NCI-H2081 (cell line): ENCODE data around the gene MEPE.
A peak's percentile ranks its signal among the peaks of the same experiment; 100 is the strongest.

Source experiments
- DNase-seq, 2 experiments: peaks; one replicate each; lab custom pipeline; 2025; lab: John Stamatoyannopoulos, UW

Gene MEPE

DNA sequence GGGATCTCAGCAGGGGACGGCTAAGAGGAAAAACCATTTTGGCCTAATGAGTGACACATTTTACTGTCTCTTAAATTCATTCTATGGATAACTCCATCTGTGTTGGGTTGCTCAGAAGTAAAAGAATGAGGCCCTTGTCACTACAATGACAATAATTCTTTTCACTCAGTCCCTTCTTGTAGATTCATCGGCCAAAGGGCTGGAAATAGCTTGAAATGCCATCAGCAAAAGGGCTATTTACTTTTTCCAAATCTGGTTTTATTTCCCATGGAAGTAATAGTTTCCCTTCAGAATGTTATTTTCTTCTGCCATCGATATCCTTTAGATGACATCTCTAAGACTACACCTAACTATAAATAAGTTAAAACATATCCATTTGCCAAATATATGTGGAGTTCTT, 7.4 kb downstream of the MEPE start:
- no peak for DNase-seq

DNA sequence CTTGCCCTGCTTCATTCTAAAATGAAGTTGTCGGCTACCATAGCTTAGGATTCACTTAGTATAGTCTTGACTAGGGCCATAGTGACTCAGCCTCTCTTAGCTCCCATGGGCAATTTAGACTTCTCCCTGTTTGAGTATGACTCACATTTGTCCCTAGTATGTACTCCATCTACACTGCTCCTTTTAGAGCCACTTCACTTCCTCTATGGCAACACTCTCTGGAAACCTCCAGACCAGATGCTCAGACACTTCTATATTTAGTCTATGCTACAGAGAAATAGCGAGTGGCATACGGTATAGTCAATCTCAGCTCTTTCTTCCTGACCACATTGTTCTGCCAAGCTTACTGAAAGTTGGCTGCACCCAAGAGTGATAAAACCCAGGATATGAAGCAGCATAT, 11.2 kb downstream of the MEPE start:
- no peak for DNase-seq

DNA sequence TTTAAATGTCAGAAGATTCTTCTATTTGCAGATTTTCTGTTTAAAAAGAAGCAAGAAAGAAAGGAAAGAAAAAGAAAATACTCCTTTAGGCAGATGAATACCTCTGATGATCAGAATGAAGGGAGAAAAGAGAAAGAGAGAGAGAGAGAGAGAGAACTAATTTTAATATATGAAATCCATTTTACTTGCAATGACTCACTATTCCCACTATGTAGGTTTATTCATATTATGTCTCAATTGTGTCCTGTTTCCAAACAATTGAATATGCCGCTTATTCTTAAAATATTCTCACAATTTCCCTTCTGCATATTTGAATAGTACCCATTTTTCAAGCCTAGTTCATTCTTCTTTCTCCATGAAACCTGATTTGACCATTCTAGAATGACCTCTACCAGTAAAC, 11.7 kb downstream of the MEPE start:
- DNase-seq: no peak

DNA sequence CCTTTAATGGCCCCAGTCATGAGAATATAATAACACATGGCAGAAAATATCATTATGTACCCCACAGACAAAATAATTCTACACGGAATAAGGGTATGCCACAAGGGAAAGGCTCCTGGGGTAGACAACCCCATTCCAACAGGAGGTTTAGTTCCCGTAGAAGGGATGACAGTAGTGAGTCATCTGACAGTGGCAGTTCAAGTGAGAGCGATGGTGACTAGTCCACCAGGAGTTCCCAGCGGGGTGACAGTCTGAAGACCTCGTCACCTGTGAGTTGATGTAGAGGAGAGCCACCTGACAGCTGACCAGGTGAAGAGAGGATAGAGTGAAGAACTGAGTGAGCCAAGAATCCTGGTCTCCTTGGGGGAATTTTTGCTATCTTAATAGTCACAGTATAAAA, 13.5 kb downstream of the MEPE start:
- no peak for DNase-seq

DNA sequence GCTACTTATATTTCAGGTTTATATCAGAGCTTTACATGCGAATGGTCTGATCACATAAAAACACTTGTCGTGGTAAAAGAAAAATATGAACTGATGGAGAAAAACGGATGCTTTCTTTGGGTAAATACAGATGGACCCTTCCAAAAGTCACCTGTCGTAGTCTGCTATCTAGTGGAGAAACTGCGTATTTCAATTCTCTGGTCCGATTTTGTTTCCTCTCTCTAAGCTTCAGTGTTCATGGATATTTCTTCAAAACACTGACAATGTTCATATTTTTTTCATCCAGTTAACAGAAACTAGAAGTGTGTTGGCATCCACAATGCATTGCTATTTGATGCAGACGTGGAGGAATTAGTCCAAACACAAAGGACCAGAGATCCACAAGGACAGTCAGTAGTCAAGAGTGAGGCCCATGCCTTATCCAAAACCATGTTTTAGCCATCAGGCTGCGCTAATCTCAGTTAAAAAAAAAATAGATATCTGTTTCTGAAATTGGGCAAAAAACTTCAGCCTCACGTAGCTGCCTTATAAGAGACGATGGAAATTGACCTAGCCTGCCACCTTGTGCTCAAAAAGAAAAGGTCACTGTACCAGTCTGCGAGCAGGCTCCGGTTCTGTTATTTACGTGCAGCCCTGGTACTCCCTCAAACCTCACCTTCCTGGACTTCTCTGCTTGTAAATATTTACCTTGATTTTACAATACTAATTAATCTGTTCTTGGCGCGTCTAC, 16.0 kb downstream of the MEPE start:
- peak; percentile 36 to 48 for DNase-seq

DNA sequence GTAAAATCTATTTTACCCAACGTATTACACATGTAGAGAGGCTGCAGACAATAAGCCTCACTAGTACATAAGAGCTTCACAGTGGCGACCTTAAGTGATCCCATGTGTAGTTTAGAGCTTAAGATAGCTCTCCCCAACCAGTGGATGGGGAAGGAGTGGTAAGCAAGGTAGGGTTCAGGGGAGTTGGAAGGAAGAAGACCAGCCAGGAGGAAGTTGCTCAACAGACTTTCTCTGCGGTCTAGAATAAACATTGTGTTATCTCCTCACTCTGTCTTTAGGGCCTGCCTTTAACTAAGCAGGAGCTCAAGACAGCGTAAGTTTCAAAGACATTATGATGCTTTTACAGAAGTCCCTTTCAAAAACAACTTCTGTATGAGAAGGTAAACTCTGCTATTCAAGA, 16.8 kb downstream of the MEPE start:
- no peak for DNase-seq

DNA sequence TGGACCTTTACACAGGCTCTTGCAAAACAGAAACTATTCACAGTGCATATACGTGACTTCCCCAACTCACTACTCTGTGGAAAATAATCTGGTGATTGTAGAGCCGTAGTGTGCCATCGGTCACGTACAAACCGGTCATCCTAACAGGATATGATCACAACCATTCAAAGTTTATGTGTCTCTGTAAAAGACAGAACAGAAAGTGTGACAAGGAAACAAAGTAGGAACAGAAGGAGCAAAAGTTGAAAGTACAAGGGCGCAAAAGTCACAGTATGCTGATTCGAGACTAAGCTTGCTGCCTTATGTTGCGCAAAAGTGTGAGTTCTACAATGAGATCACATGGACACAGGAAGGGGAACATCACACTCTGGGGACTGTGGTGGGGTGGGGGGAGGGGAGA, 18.6 kb downstream of the MEPE start:
- DNase-seq: no peak

DNA sequence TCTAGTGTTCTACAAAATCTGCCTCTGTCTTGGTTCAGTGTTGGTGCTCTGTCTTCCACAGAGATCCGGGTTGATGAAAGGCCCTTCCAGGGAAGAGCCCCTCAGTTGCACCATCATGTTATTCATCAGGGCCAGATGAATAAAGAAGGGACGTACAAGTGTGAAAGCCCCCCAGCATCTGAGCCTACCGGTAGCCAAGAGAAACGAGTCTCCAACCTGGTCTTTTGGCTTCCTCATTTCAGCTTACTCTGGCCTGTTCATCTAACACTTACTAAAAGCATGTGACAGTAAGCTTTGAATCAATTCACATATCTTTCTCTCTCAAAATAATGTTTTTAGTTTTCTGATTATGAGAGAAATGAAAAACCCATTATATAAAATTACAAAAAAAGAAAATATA, 19.2 kb downstream of the MEPE start:
- no peak for DNase-seq

DNA sequence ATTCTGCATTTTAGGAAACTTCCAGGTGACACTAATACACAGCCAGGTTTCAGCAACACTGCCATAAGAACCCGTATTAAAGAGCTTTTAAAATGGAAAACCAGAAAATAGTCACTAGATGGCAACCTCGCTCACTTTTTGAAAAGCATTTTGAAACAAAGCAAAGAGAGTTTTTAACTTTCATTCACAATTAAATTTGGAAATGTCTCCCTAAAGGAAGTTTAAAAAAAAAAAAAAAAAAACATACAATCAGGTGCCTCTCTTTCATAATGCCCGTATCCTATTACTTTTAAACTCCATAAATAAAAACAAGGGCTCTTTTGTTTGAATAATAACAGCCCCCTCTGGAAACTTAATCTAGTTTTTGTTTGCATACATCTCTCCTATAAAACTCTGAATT, 20.3 kb downstream of the MEPE start:
- peak; percentile 28 to 48 for DNase-seq

DNA sequence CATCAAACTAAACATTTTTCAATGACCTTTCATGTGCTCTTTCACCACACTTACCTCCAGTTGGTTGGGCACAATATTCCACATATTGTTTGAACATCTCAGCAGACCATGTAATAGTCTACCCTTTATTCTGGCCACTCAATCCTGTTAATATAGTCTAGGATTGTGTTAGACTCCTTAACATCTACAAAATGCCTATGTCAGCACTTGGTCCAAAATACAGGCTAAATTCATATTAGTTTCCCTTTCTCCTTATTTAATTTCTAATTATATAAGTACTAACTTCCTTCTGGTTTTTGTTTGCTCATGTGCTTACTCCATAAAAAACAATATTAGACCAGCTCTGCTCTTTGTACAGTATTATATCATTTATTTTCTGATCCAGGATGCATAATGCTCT, 21.1 kb downstream of the MEPE start:
- no peak for DNase-seq

DNA sequence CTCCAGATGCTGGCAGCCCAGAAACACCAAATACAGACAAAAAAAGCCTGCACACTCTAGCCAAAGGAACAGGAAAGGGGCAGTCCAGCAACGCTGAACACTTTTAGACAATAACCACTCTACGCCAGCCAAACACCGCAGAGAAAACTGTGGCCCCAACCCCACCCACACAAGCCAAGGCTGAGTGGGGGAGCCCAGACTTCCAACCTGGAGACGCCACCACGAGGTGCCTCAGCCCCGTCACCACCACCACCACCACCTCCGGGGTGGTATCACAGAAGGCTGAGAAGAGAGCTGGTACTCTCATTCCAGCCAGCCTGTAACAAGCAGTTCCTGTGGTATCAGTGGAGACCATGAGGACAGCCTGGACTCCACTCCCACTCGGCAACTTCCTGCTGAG, 22.8 kb downstream of the MEPE start:
- no peak for DNase-seq

DNA sequence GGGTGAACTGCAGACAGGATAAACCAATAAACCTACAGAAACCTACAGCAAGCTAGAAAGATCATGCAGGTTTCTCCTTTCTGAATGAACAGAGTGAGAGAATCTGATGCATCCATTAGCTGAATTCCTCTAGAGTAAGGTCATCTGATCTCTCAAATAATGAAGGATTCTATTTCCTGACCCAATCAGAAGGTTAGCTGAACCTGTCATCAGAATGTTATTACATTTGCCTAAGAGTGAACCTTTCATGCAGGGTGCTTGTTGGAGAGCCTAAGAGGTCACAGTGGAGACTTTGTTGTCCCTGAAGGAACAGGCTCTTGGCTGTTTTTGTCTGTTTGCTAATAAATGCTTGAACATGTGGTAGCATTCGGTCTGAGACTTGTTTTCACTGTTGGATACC, 24.0 kb downstream of the MEPE start:
- no peak for DNase-seq

DNA sequence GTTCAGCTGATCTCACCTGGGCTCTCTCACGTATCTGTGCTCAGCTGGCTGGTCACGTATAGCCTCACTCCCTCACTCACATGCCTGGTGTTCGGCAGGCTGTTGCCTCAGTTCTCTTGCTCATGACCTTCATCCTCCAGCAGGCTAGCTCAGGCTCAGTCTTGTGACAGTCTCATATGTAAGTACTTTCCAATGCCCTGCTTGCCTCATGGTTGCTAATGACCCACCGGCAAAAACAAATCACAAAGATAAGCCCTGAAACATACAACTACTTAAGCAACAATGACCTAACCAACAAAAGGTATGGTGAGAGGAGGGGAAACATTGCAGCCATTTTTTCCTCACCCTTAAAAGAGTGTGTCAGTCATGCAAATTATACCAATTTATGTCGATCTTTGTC, 25.0 kb downstream of the MEPE start:
- no peak for DNase-seq

DNA sequence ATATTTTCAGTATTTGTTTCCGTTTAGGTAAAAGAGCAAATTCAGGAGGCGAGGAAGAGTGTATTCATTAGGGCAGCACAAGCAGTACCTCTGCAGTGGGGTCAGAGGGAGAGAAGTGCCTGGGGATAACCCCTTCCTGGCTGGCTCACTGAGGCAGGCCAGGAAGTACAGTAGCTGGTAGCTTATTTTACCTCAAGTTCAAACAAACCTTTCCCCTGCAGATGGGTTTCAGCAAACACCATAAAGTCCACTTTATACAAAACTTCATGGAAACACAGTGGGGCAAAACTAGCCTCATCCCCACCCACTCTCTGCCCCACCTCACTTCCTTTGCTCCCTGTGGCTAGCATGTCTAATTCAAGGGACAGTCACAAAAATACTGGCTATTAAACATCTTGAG, 29.5 kb downstream of the MEPE start:
- no peak for DNase-seq

DNA sequence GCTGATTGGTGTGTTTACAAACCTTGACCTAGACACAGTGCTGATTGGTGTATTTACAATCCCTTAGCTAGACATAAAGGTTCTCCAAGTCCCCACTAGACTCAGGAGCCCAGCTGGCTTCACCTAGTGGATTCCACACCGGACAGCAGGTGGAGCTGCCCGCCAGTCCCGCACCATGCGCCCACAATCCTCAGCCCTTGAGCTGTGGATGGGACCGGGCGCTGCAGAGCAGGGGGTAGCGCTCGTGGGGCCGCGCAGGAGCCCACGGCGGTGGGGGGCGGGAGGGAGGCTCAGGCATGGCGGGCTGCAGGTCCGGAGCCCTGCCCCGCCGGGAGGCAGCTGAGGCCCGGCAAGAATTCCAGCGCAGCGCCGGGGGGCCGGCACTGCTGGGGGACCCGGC, 30.7 kb downstream of the MEPE start:
- DNase-seq: no peak

DNA sequence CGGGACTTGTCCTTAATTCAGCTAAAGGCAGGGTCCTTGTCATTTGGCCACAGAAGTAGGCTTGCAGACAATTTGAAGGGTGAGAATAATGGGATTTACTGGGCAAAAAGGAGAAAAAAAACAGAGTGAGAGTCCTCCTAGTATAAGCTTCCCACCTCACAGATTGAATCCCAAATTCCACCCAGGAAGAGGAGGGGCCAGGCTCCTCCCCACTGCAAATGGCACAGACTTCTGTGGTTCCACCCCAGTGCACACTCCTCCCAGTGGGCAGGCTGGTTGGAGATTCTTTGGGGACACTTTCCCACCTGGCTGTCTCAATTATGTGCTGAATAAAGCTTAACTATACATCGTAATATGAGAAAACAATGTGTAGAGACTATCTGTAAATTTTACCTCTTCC, 31.6 kb downstream of the MEPE start:
- DNase-seq: no peak

DNA sequence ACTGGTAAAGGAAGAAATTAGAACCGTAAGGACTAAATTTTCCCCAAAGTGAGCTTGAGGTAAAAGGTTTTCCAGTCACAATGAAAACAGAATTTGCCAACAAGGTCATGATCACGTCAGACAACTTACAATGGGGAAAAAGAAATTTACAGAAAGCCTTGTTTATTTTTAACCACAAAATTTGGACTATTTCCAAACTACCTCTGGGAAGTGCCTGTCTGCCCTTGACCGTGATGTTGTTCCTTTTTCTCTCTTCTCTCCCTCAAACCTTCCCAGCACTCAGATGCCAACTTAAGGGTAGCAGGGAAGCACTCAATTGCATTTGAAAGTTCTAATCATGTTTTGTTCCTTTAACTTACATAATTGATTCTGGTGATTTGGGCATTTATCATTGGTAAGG, 32.5 kb downstream of the MEPE start:
- DNase-seq: no peak

DNA sequence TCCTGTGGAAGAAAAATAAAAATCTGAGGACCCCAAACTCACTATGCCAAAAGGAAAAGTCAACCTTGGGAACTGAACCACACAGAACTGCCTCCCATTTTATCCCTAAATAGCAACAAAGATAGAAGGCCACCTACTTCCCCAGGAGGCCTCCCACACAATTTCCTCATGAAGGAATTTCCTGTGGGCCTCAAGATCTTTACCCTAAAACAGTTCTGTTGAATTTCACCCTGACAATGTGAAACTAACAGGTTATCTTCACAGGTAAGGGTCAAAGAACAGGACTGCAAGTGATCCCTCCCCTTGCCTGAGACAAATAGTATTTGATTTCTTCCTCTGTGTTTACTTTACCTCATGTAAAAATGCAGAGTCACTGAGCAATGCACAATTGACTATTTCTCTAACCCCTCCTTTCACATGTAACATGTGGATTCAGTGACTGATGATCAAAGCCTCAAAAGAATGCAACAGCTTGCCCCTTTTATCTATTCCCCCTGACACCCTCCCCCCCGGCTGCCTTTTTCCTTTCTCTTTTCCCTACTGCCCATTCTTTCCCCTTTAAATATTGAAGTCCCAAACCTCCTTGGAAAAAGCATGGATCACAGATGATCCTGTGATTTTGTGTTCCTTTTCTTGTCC, 33.3 kb downstream of the MEPE start:
- DNase-seq: no peak

DNA sequence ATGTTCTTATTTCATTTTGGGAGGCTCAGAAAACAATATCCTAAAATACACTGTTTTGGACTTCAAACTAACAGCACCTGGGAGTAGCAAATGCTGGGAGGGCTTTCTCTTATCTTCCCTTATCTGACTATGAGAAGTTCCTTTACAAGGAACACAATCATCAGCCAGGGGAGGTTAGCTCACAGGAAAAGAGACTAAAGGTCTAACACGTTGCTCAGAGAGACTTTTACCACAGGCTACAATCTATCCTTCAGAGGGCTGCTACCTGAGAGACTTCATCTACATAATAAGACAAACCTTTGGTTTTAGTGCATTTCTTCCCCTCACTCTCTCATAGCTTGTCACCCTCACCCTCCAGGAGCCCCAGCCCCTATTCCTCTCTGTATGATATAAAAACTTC, 35.8 kb downstream of the MEPE start:
- no peak for DNase-seq

DNA sequence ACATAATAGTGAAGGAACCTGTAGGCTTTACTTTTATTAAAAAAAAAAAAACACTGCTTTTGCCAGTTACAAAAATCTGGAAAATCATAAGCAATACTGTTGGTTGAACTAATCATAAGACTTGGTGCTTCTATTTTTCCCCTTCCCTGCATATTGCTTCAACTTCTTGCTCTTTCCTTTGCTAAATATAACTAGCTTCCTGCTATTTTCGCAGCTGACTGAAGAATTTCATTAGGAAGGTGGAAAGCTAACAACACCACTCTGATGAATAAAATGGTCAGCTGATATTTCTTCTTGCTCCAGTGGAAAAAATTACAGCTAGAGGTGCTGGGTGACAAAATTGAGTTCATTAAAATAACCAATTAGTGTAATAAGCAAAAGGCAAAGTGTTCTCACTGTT, 39.3 kb downstream of the MEPE start:
- no peak for DNase-seq

DNA sequence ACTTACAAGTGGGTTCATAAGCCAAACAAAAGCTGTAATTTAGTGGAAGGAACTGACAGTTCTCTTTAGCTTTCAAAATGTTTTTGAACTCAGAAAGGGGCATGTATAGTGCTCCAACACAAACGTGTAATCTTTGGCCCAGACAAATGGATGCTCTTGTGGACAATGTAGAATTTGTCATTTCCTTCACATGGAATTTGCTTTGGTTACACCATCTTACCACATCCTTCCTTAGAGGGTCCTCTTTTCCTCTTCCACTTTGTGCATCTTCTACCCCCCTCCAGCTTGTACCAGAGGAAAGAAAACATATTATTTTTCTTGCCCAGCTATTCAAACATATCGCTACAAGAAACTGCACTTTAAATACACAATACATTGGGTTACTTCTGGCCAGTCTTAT, 42.4 kb downstream of the MEPE start:
- no peak for DNase-seq

DNA sequence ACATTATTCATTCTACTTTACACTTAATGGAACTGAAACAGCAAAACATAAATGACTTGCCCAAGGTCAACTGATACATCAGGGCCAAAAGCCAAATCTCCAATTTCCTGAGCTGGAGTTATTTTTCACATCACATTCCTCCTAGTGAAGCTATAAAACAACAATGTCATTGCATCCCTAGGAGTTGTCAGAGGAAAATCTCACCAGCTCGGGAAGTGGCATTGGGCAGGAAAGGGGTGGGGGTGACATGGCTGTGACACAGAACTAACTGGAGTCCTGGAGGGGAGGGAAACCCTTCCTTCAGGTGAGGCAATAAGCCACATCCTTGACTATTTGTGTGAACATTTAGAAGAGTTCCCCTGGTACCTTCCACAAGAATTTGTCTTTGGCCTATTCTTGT, 47.3 kb downstream of the MEPE start:
- no peak for DNase-seq

DNA sequence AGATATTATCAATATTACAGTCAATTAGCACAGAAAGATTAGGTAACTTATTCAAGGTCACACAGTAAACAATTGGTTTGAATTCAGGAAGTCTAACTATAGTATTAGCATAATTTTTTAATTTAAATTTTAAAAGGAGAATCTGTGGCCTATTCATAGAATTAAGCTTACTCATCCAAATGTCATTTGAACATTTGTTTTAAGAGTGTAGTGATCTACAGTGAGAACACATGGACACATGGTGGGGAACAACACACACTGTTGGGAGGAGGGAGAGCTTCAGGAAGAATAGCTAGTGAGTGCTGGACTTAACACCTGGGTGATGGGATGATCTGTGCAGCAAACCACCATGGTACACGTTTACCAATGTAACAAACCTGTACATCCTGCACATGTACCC, 48.3 kb downstream of the MEPE start:
- no peak for DNase-seq

DNA sequence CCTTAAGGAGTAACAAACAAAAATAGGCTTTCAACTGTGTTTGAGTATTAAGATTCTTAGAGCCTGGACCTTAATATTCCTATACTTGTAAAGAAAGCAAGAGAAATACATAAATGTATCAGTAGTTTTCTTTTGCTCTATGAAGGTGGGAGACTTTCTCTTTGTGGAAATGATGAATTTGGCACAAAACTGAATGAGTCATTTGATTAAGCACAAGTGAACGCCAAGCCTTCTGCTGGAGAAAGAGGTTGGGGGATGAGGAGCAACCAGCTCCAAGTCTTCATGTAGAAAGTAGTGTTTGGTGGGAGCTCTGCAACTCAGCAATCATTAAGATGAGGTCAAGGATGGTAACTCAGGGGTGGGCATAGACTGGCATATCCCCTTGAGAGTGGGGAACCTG, 49.6 kb downstream of the MEPE start:
- DNase-seq: no peak
